CD4-positive, CD25-positive, alpha-beta regulatory T cell (primary cell): ENCODE data around the gene BCL2. TPM values are rescaled to one million over a fixed set of nuclear protein-coding genes. Genes with fewer than 3 reads are reported as not detected.
A peak's percentile ranks its signal among the peaks of the same experiment; 100 is the strongest.

Source experiments
- ATAC-seq, 2 donors: fragments of 150-1000 bp; cut with Tn5 transposase; one replicate each; pipeline ENCODE4 v1.10.0; 2021; ENCODE audit warnings: low read depth in 2 of 2, moderate number of reproducible peaks in 2 of 2, moderate library complexity in 1 of 2
- DNase-seq, 3 donors: peaks; one replicate each; pipeline versions ENCODE4 v3.0.0 to v3.0.0-alpha.2; 2012 to 2022; ENCODE audit warnings: mixed read lengths in 1 of 3
- H3K27ac ChIP-seq: one replicate; pipeline ENCODE4 v1.7.0; 2013; ENCODE audit warnings: mild to moderate bottlenecking, low read length; ENCODE audit not compliant: insufficient read depth, poor library complexity, severe bottlenecking
- H3K27me3 ChIP-seq: one replicate; pipeline ENCODE4 v1.7.0; 2013; ENCODE audit warnings: low read length; ENCODE audit not compliant: control insufficient read depth, insufficient read depth
- H3K36me3 ChIP-seq: one replicate; pipeline ENCODE4 v1.7.0; 2013; ENCODE audit warnings: mild to moderate bottlenecking, low read length, moderate library complexity; ENCODE audit not compliant: control insufficient read depth, insufficient read depth
- H3K4me1 ChIP-seq: 2 replicates; pipeline ENCODE4 v1.7.0; 2013; ENCODE audit warnings: mild to moderate bottlenecking, low read length; ENCODE audit not compliant: insufficient read depth, control insufficient read depth, poor library complexity, severe bottlenecking
- H3K4me3 ChIP-seq: one replicate; pipeline ENCODE4 v1.7.0; 2013; ENCODE audit warnings: low read depth, mild to moderate bottlenecking, low read length, moderate library complexity
- H3K9me3 ChIP-seq, 2 experiments: 1 replicate in 1 of 2; 2 replicates in 1 of 2; pipeline ENCODE4 v1.7.0; 2013; ENCODE audit warnings: low read length in 2 of 2, mild to moderate bottlenecking in 1 of 2, moderate library complexity in 1 of 2; ENCODE audit not compliant: control insufficient read depth in 2 of 2
- H3K27ac Mint-ChIP-seq, 3 donors: one replicate each; pipeline ENCODE4 v1.8.0; 2020 to 2022; ENCODE audit warnings: mild to moderate bottlenecking in 3 of 3, mixed read lengths in 3 of 3, moderate library complexity in 2 of 3
- H3K27me3 Mint-ChIP-seq: one replicate; pipeline ENCODE4 v1.8.0; 2022; ENCODE audit warnings: mild to moderate bottlenecking, mixed read lengths
- H3K36me3 Mint-ChIP-seq: one replicate; pipeline ENCODE4 v1.8.0; 2020; ENCODE audit warnings: mixed read lengths
- H3K4me1 Mint-ChIP-seq, 4 donors: one replicate each; pipeline ENCODE4 v1.8.0; 2020 to 2022; ENCODE audit warnings: mixed read lengths in 4 of 4, mild to moderate bottlenecking in 1 of 4
- H3K4me3 Mint-ChIP-seq, 4 donors: one replicate each; pipeline ENCODE4 v1.8.0; 2020 to 2022; ENCODE audit warnings: mild to moderate bottlenecking in 4 of 4, mixed read lengths in 4 of 4, moderate library complexity in 3 of 4
- H3K9me3 Mint-ChIP-seq, 7 donors: one replicate each; pipeline ENCODE4 v1.8.0; 2020 to 2022; ENCODE audit warnings: mixed read lengths in 7 of 7, mild to moderate bottlenecking in 3 of 7, moderate library complexity in 2 of 7
- polyA plus RNA-seq, 4 donors: library from polyadenylated mRNA; unstranded; fragments of 300-500 nt; fragmentation: Illumina TruSeq; gene quantifications; one replicate each; pipeline ENCODE4 v1.2.3, GENCODE V29; 2021
- total RNA-seq: library from RNA; stranded (reverse); gene quantifications from one replicate; pipeline ENCODE4 v1.2.3, GENCODE V29; 2022

BCL2 gene
- total and polyA plus RNA-seq, 5 donors from 2014 or later = 19.1 to 125 (median 31.1) TPM

DNA sequence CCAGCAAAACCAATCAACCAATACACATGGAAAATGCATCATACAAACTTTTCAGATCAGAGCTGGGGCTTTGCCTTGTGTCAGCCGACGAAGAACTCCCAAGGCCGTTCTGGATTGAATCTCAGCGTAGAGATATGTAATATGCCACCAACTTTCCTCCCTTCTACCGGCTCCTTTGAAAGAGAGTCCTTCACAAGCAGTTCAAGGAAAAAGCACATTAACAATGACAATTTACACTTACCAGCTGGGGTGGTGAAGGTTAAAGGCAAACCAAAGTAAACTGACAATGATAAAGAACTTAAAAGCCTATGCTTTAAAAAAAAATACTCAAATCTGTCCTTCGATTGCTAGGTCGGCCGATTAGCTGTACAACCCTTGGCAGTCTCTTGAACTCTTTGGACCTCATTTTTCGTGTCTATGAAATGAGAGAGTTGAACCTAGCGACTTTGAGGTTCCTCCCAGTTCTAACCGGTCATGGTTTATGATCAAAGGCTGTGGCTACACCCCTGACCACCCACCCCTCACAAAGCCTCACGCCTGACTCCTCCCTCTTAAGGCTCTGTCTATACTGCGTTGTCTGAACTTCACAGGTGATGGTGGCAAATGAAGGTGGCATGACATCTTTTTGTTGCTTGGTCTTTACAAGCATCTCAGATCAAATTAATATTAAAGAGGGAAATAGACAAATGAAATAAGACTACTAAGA, 46.2 kb downstream of the BCL2 start:
- Mint-ChIP-seq H3K27me3 (no peaks in the 10 kb centered on the region), H3K27ac (peak overlapping the region in 2 of 3 donors; percentile 51 to 81), H3K36me3 (peaks cover 43% of the 10 kb centered on the region), H3K9me3 (no peaks in the 10 kb centered on the region), H3K4me1 (peaks cover 29 to 96% (median 76%) of the 10 kb centered on the region in 4 donors), H3K4me3 (peak overlapping the region in 3 of 4 donors; percentile 43 to 67 (median 58))
- no peaks in the 10 kb centered on the region for H3K9me3 ChIP-seq
- DNase-seq (no peak), ATAC-seq (peak in 1 of 2 donors; percentile 21)
- peaks cover 15% of the 10 kb centered on the region for H3K36me3 ChIP-seq
- H3K4me3 ChIP-seq = no peak overlapping the region
- H3K27me3 ChIP-seq = no peaks in the 10 kb centered on the region
- H3K4me1 ChIP-seq = peaks cover 20% of the 10 kb centered on the region
- peak overlapping the region; percentile 38 for H3K27ac ChIP-seq

GRCh38 chr18:63272638-63273037, 46.9 kb downstream of the BCL2 start:
- Mint-ChIP-seq H3K27me3 (no peaks in the 10 kb centered on the region), H3K4me3 (no peak overlapping the region), H3K9me3 (no peaks in the 10 kb centered on the region), H3K27ac (peak overlapping the region in 1 of 3 donors; percentile 4), H3K4me1 (peaks cover 31 to 97% (median 78%) of the 10 kb centered on the region in 4 donors), H3K36me3 (peaks cover 38% of the 10 kb centered on the region)
- Histone ChIP-seq H3K4me3 (peak overlapping the region; percentile 13), H3K9me3 (no peaks in the 10 kb centered on the region), H3K27ac (no peak overlapping the region), H3K4me1 (peaks cover 21% of the 10 kb centered on the region), H3K27me3 (no peaks in the 10 kb centered on the region), H3K36me3 (peaks cover 15% of the 10 kb centered on the region)
- DNase-seq (no peak), ATAC-seq (no peak)

DNA sequence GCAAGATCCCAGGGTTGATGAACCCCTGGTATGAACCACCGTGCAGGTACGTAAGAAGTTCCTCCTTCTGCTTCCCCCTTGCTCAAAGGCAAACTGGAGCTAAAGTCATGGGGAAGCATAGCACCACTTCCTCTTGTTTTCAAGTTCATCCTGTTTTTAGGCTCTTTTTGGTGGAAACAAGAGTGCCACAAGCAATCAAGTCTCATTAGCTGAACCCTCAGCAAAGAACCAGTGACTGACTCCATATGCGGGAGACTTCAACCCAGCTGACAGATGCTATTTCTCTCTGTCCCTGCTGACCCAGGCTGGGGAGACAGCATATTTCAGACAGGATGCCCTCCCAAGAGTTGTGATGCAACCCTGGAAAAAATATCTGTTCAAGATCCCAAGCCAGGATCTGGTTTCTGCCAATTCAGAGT, 47.7 kb downstream of the BCL2 start:
- Histone ChIP-seq H3K27me3 (no peaks in the 10 kb centered on the region), H3K4me3 (peak overlapping the region; percentile 13), H3K36me3 (peaks cover 17% of the 10 kb centered on the region), H3K4me1 (peaks cover 27% of the 10 kb centered on the region), H3K9me3 (no peaks in the 10 kb centered on the region), H3K27ac (no peak overlapping the region)
- peaks cover 37 to 97% (median 81%) of the 10 kb centered on the region in 4 donors for H3K4me1 Mint-ChIP-seq
- peak overlapping the region; percentile 12 to 83 (median 48) for H3K27ac Mint-ChIP-seq
- peaks cover 38% of the 10 kb centered on the region for H3K36me3 Mint-ChIP-seq
- H3K9me3 Mint-ChIP-seq = no peaks in the 10 kb centered on the region
- no peak for DNase-seq
- peak overlapping the region in 1 of 4 donors; percentile 43 for H3K4me3 Mint-ChIP-seq
- H3K27me3 Mint-ChIP-seq = no peaks in the 10 kb centered on the region
- no peak for ATAC-seq

DNA sequence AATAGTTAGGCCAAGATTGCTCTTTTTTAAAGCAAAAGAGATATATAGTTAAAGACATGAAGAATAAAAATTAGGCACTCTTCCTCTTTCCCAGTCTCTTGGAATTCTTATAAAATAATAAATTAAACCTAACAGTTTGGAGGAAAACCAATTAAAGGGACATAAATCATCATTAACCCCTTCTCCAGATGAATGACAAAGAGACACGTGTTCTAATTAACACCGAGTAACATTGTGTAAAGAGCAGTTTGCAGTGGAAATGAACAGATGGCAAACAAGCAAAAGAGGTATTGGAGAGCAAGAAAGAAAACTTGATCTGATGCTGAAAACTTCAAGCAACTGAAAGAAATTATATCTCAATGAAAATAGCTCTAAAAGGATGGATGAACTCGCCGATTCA, 48.4 kb downstream of the BCL2 start:
- H3K36me3 ChIP-seq = peaks cover 19% of the 10 kb centered on the region
- ATAC-seq = no peak
- H3K4me3 Mint-ChIP-seq = peak overlapping the region in 1 of 4 donors; percentile 24
- no peaks in the 10 kb centered on the region for H3K9me3 Mint-ChIP-seq
- peaks cover 34% of the 10 kb centered on the region for H3K36me3 Mint-ChIP-seq
- no peak overlapping the region for H3K4me3 ChIP-seq
- no peaks in the 10 kb centered on the region for H3K27me3 ChIP-seq
- no peak for DNase-seq
- no peak overlapping the region for H3K27ac ChIP-seq
- no peaks in the 10 kb centered on the region for H3K9me3 ChIP-seq
- peaks cover 42 to 95% (median 78%) of the 10 kb centered on the region in 4 donors for H3K4me1 Mint-ChIP-seq
- H3K27ac Mint-ChIP-seq = peak overlapping the region in 2 of 3 donors; percentile 48 to 83
- no peaks in the 10 kb centered on the region for H3K27me3 Mint-ChIP-seq
- H3K4me1 ChIP-seq = peaks cover 30% of the 10 kb centered on the region

- peak overlapping the region; percentile 2 to 83 (median 79) for H3K27ac Mint-ChIP-seq
- H3K27me3 Mint-ChIP-seq = no peaks in the 10 kb centered on the region
- Histone ChIP-seq H3K27me3 (no peaks in the 10 kb centered on the region), H3K36me3 (peaks cover 15% of the 10 kb centered on the region), H3K4me3 (peak overlapping the region; percentile 39), H3K9me3 (no peaks in the 10 kb centered on the region), H3K27ac (no peak overlapping the region), H3K4me1 (peaks cover 24% of the 10 kb centered on the region)
- peaks cover 47 to 92% (median 67%) of the 10 kb centered on the region in 4 donors for H3K4me1 Mint-ChIP-seq
- H3K9me3 Mint-ChIP-seq = no peaks in the 10 kb centered on the region
- peak overlapping the region; percentile 10 to 77 (median 44) for H3K4me3 Mint-ChIP-seq
- ATAC-seq = peak; percentile 69 to 77
- H3K36me3 Mint-ChIP-seq = peaks cover 31% of the 10 kb centered on the region
- peak in 1 of 3 donors; percentile 67 for DNase-seq
Measured at GRCh38 chr18:63267975-63268721, 51.4 kb downstream of the BCL2 start.

GRCh38 chr18:63266888-63267790, 52.4 kb downstream of the BCL2 start:
- Histone ChIP-seq H3K27ac (peak overlapping the region; percentile 30), H3K36me3 (peaks cover 8% of the 10 kb centered on the region), H3K9me3 (no peaks in the 10 kb centered on the region), H3K4me3 (no peak overlapping the region), H3K4me1 (peaks cover 24% of the 10 kb centered on the region), H3K27me3 (no peaks in the 10 kb centered on the region)
- H3K27me3 Mint-ChIP-seq = no peaks in the 10 kb centered on the region
- no peaks in the 10 kb centered on the region for H3K9me3 Mint-ChIP-seq
- peak overlapping the region; percentile 44 to 72 (median 63) for H3K4me3 Mint-ChIP-seq
- no peak for ATAC-seq
- H3K36me3 Mint-ChIP-seq = peaks cover 37% of the 10 kb centered on the region
- peaks cover 47 to 91% (median 64%) of the 10 kb centered on the region in 4 donors for H3K4me1 Mint-ChIP-seq
- no peak for DNase-seq
- H3K27ac Mint-ChIP-seq = peak overlapping the region; percentile 26 to 79 (median 45)

- peaks cover 45 to 88% (median 64%) of the 10 kb centered on the region in 4 donors for H3K4me1 Mint-ChIP-seq
- no peaks in the 10 kb centered on the region for H3K9me3 Mint-ChIP-seq
- no peaks in the 10 kb centered on the region for H3K27me3 Mint-ChIP-seq
- H3K36me3 Mint-ChIP-seq = peaks cover 42% of the 10 kb centered on the region
- ATAC-seq (no peak), DNase-seq (no peak)
- Histone ChIP-seq H3K4me1 (peaks cover 24% of the 10 kb centered on the region), H3K36me3 (peaks cover 6% of the 10 kb centered on the region), H3K27ac (no peak overlapping the region), H3K27me3 (no peaks in the 10 kb centered on the region), H3K4me3 (no peak overlapping the region), H3K9me3 (no peaks in the 10 kb centered on the region)
- H3K27ac Mint-ChIP-seq = peak overlapping the region in 2 of 3 donors; percentile 11 to 20
- peak overlapping the region in 1 of 4 donors; percentile 3 for H3K4me3 Mint-ChIP-seq
Measured at GRCh38 chr18:63265326-63265725, 54.2 kb downstream of the BCL2 start.
